Left renal pelvis (tissue), 4 donors: ENCODE measurements around the gene CBLN3. TPM values are rescaled to one million over a fixed set of nuclear protein-coding genes. Genes with fewer than 3 reads are reported as not detected.

Source experiments
- DNase-seq, 4 donors: peaks; one replicate each; pipeline ENCODE4 v3.0.0-alpha.2; 2013; ENCODE audit warnings: low read depth in 4 of 4, low spot score in 3 of 4
- polyA plus RNA-seq, 4 donors: library from polyadenylated mRNA; unstranded; fragments of 120-200 nt; gene quantifications; one replicate each; pipeline ENCODE4 v1.2.1, GENCODE V29; 2013; ENCODE audit not compliant: insufficient read length in 4 of 4

Gene CBLN3
- polyA plus RNA-seq, 4 donors, result 2.2 to 4.7 (median 2.6) TPM

DNA sequence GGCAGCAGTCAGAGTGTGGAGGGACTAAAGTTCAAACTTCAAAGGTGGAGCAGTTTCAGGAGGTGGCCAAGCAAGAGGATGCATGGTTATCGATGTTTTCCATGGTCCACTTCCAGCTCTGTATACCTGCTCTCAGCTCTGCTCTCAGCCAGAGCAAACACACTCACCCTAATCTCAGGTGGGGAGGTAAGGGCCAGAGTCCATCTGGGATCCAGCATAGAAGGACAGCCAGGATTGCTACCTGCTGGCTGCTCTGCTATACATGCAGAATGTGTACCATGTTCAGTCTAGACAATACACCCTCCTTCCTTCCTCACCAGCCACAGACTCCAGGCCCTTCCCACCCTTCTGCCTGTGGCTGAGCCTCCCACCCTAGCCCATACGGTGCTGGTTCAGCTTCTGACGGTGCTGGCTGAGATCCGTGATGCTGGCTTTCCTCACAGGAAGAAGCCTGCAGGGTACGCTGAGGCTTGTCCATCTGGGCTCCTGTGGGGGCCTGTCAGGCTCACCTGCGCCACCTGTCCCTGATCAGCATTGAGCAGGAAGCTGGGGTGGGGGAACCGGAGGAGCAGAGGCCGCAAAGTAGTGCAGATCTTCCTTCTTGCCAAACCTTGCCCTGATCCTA is 2.4 kb downstream of the CBLN3 start:
- DNase-seq, result no peak

- DNase-seq, result no peak
Measured at GRCh38 chr14:24426150-24426911, 3.1 kb downstream of the CBLN3 start.

GRCh38 chr14:24425704-24426103 is 3.8 kb downstream of the CBLN3 start:
- no peak for DNase-seq

DNA sequence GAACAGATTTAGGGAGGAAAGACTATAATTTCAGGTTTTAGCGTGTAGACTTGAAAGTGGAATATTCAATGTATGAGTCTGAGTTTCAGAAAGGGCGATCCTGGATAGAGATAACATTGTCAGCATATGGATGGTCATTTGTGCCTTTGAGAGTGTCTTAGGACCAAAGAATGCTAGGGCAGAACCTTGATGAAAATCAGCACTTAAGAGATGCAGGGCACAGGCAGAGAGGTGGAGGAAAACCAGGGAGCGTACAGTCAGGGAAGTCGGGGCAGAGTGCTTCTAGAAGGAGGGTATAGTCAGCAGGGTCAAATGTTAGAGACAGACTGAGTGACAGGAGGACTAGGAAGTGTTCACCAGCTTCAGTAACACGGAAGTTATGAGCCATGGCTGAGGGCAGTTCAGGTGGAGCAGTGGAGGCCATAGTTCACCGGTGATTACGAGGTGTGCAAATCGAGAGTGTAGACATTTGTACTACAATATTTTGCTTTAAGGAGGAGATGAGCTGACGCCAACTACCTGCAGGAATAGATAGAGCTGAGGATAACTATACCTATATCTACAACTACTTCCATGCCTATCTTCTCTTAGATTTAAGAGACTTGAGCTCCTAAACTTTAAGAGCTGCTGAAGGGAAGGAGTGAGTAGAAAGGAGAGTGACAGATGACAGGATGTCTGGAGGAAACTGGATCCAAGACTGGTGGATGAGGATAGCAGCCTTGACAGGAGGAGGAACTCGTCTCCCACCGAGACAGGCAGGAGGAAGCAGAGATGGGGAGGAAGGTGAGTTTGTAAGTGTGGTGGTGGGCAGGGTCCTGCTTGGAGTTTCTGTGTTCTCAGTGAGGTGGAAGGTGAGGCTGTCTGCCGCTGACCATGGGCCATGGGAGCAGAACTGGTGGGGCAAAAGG is 6.5 kb downstream of the CBLN3 start:
- DNase-seq, result no peak

- no peak for DNase-seq
Measured at GRCh38 chr14:24422261-24422660, 7.2 kb downstream of the CBLN3 start.

DNA sequence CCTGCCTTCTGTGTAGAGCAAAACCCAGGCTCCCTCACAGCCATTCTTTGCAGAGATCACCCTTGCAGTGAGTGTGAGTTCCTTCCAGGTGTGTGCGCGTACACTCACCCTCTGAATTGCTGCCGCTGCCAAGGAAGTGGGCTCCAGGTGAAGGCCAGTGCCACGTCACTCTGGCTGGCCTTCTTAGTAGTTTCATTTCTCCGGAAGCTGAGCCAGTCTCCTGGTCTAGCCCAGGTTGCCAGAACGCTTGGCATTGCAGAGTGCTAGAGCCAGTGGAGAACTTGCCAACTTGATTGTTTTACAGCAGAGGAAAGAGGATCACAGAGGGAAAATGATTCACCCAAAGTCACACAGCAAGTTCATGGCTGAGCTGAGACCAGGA is 11.0 kb downstream of the CBLN3 start:
- no peak for DNase-seq

DNA sequence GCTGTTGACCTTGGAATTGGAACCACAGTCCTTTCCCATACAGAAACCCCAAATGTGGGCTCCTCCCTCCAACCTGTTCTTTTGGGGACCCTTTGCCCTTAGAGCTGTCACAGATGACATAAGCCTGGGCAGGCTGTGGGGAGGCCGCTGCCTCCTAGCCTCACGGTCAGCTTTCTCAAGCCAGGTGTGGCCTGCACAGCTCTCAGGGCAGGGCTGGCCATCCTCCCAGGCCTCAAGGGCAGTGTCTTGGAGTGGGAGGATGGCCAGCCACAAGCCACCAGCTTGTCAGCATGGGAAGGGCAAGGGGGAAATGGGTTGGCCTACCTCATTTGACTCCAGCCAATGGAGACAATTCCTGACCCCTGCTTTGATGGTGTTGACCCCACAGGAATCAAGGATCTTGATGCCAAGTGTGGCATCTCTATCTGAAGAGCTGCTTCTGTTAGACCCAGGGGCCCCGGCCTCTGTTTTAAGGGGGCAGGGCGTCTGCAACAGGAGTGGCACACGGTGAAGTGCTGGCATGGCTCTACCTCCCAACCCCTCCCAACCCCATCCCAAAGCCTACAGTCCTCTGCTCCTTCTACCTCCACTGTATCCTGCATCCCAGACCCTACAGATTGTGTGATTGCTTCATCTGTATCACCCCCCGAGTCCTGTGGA is 11.5 kb downstream of the CBLN3 start:
- no peak for DNase-seq

- DNase-seq, result no peak
Measured at GRCh38 chr14:24416932-24417619, 12.4 kb downstream of the CBLN3 start.

- DNase-seq, result no peak
Measured at GRCh38 chr14:24416254-24416931, 13.1 kb downstream of the CBLN3 start.

- no peak for DNase-seq
Measured at GRCh38 chr14:24415421-24416253, 13.8 kb downstream of the CBLN3 start.

DNA sequence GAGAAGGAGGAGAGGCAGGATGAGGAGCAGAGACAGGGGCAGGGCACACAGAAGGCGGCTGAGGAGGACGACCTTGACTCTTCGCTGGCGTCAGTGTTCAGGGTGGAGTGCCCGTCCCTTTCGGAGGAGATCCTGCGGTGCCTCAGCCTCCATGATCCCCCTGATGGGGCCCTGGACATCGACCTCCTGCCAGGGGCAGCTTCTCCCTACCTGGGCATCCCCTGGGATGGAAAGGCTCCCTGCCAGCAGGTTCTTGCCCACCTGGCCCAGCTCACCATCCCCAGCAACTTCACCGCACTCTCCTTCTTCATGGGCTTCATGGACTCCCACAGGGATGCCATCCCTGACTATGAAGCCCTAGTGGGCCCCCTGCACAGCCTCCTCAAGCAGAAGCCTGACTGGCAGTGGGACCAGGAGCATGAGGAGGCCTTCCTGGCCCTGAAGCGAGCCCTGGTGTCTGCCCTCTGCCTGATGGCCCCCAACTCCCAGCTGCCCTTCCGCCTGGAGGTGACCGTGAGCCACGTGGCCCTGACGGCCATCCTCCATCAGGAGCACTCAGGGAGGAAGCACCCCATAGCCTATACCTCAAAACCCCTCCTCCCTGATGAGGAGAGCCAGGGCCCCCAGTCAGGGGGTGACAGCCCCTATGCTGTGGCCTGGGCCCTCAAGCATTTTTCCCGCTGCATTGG is 14.6 kb downstream of the CBLN3 start:
- DNase-seq, result no peak

DNA sequence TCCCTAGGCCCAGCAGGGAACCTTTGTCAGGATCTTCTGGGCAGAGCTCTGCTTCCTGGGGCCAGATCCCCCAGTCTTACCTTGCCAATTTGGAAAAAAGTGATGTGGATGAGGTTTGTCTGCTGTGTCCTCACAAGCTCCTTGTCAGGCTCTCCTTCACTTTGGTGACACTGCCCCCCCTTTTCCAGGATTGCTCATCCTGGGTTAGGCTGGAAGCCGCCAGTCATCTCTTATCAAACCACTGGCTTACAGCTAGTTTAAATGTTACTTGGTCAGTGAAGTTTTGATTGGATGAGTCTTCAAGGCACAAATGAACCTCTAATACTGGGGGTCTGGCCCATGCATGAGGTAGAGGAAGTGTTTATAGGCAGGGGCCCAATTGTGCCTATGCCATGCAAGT is 15.4 kb downstream of the CBLN3 start:
- DNase-seq, result no peak

- no peak for DNase-seq
Measured at GRCh38 chr14:24411443-24412389, 17.8 kb downstream of the CBLN3 start.

GRCh38 chr14:24409956-24410355 is 19.5 kb downstream of the CBLN3 start:
- no peak for DNase-seq

DNA sequence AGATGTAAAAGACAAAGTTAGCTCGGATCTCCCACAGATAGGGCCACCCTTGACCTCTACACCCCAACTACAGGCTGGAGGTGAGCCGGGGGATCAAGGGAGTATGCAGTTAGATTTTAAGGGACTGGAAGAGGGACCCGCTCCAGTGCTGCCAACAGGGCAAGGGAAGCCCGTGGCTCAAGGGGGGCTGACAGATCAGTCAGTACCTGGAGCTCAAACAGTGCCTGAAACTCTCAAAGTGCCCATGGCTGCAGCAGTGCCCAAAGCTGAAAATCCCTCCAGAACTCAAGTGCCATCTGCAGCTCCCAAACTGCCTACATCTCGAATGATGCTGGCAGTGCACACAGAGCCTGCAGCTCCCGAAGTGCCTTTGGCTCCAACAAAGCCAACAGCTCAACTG is 20.3 kb downstream of the CBLN3 start:
- DNase-seq, result no peak

GRCh38 chr14:24408764-24409163 is 20.7 kb downstream of the CBLN3 start:
- DNase-seq, result no peak
